Measurements from ENCODE around the gene ESRRA. TPM values are rescaled to one million over a fixed set of nuclear protein-coding genes. Genes with fewer than 3 reads are reported as not detected.
A peak's percentile ranks its signal among the peaks of the same experiment; 100 is the strongest.

The ESRRA gene
- total RNA-seq, 1 donor from 2014 or later: 34.7 TPM

DNA sequence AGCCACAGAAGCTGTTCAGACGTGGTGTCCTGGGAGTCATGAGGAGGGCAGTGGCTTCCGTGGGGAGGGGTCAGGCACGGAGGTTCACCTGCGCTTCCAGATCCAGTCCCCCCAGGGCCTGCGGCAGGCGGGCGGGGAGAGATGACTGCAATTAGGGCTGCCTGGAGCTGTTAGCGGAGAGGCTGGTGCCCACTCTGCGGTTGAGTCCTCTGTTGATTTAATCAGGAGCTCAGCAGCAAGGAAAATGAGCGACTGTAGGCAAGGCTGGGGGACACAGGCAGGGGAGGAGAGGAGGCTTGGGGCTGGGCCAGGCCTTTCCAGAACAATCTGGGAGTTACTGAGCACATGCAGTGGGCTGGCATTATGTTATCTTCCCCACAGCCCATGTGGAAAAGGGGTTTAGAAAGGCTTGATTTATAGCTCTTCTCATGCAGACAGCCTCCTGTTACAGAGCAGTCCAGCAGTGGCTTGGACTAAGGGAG lies 40.9 kb upstream of the ESRRA start:
- Mint-ChIP-seq H3K4me3 (peak overlapping the region; percentile 38), H3K27ac (ENCODE audit: unreplicated experiment) (no peak overlapping the region), H3K4me1 (peaks cover 20% of the 10 kb centered on the region), H3K27me3 (ENCODE audit: low read depth) (no peaks in the 10 kb centered on the region), H3K36me3 (ENCODE audit: low read depth) (peaks cover 10% of the 10 kb centered on the region), H3K9me3 (no peaks in the 10 kb centered on the region)
- TF ChIP-seq CTCF (conservative IDR thresholded peaks at IDR 0.05): no peak
- DNase-seq (ENCODE audit: low read depth, low spot score): no peak

GRCh38 chr11:64265176-64266160 lies 39.9 kb upstream of the ESRRA start:
- TF ChIP-seq CTCF (conservative IDR thresholded peaks at IDR 0.05): no peak
- no peak overlapping the region for H3K27ac Mint-ChIP-seq (ENCODE audit: unreplicated experiment)
- H3K9me3 Mint-ChIP-seq: no peaks in the 10 kb centered on the region
- no peak for DNase-seq (ENCODE audit: low read depth, low spot score)
- H3K27me3 Mint-ChIP-seq (ENCODE audit: low read depth): peaks cover 7% of the 10 kb centered on the region
- H3K36me3 Mint-ChIP-seq (ENCODE audit: low read depth): peaks cover 5% of the 10 kb centered on the region
- H3K4me3 Mint-ChIP-seq: peak overlapping the region; percentile 67
- H3K4me1 Mint-ChIP-seq: peaks cover 24% of the 10 kb centered on the region

GRCh38 chr11:64266339-64266738 lies 39.0 kb upstream of the ESRRA start:
- peaks cover 7% of the 10 kb centered on the region for H3K27me3 Mint-ChIP-seq (ENCODE audit: low read depth)
- peaks cover 5% of the 10 kb centered on the region for H3K36me3 Mint-ChIP-seq (ENCODE audit: low read depth)
- peaks cover 25% of the 10 kb centered on the region for H3K4me1 Mint-ChIP-seq
- TF ChIP-seq CTCF (conservative IDR thresholded peaks at IDR 0.05): no peak
- peak overlapping the region; percentile 67 for H3K4me3 Mint-ChIP-seq
- no peak for DNase-seq (ENCODE audit: low read depth, low spot score)
- H3K9me3 Mint-ChIP-seq: no peaks in the 10 kb centered on the region
- H3K27ac Mint-ChIP-seq (ENCODE audit: unreplicated experiment): no peak overlapping the region

DNA sequence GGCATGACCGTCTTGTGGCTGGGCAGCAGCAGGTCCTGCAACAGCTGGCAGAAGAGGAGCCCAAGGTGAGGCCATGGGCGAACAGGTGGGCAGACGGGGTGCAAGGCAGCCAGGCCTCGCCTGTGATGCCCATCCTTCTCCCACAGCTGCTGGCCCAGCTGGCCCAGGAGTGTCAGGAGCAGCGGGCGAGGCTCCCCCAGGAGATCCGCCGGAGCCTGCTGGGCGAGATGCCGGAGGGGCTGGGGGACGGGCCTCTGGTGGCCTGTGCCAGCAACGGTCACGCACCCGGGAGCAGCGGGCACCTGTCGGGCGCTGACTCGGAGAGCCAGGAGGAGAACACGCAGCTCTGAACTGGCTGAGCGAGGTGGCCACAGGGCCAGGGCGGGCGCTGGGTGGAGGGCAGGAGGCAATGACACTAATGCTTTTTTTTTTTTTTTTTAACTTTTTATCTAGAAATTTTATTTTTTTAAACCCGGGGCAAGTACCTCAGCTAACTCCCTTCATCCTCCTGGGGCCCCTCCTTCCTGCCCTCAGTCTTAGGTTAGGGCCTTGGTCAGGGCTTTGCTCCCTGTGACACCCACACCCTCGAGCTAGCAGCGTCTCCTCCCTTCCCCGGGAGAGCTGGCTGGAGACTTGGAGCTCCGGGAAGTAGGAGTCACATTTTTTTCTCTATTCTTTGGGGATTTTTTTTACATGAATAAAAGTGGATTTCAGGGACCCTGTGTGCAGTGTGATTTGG lies 37.9 kb upstream of the ESRRA start:
- H3K36me3 Mint-ChIP-seq (ENCODE audit: low read depth): peaks cover 5% of the 10 kb centered on the region
- TF ChIP-seq CTCF (conservative IDR thresholded peaks at IDR 0.05): no peak
- no peak for DNase-seq (ENCODE audit: low read depth, low spot score)
- peaks cover 7% of the 10 kb centered on the region for H3K27me3 Mint-ChIP-seq (ENCODE audit: low read depth)
- no peak overlapping the region for H3K27ac Mint-ChIP-seq (ENCODE audit: unreplicated experiment)
- no peaks in the 10 kb centered on the region for H3K9me3 Mint-ChIP-seq
- H3K4me3 Mint-ChIP-seq: peak overlapping the region; percentile 68
- H3K4me1 Mint-ChIP-seq: peaks cover 31% of the 10 kb centered on the region

DNA sequence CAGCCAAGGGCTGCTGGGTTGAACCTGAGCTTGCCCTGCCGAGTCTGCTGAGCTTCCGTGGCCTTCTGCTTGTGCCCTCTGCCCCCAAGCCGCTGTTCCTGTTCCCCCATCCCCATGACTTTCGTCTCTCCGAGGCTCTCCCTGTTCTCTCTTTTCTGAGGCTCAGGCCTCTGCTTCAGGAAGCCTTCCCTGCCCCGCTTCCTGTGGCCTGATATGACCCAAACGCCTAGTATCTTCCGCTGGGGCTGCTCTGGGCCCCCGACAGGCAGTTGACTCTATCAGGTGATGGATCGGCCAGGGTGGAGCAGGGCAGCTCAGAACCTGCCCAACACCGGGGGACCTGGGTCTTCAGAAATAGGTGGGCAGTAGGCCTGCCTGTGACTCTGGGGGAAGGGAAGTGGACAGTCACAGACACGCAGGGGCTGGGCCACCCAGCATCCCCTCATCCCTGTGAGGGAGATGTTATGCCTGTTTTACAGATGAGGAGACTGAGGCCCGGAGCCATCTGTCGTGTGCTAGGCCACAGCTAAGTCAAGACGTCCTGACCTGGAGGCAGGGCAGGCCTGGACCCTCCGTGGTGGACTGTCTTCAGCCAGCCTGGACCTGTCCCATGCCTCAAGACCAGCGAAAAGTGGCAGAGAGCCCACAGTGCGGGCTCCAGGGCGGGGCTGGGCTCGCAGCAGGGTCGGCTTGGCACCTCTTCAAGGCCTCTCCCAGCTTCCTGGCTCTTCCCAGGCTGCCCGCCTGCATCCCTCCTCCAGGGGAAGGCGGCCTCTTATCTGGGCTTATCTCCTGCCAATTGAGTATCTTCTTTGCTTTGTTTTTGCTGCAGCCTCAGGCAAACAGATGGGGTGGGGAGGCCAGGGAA lies 37.1 kb upstream of the ESRRA start:
- peak overlapping the region; percentile 92 for H3K27ac Mint-ChIP-seq (ENCODE audit: unreplicated experiment)
- H3K9me3 Mint-ChIP-seq: no peaks in the 10 kb centered on the region
- H3K27me3 Mint-ChIP-seq (ENCODE audit: low read depth): peaks cover 7% of the 10 kb centered on the region
- DNase-seq (ENCODE audit: low read depth, low spot score): no peak
- peaks cover 3% of the 10 kb centered on the region for H3K36me3 Mint-ChIP-seq (ENCODE audit: low read depth)
- peaks cover 26% of the 10 kb centered on the region for H3K4me1 Mint-ChIP-seq
- H3K4me3 Mint-ChIP-seq: peak overlapping the region; percentile 85
- TF ChIP-seq CTCF (conservative IDR thresholded peaks at IDR 0.05): no peak
